CD1c-positive myeloid dendritic cell (primary cell): Measurements from ENCODE around the gene BTBD2.
A peak's percentile ranks its signal among the peaks of the same experiment; 100 is the strongest.
"Not testable (repeated sequence)": the region's sequence is repeated elsewhere in the genome, so short reads cannot be mapped to it uniquely, and the experiment has no call there.

Experiments
- DNase-seq: peaks from one replicate; pipeline ENCODE4 v3.0.0-alpha.2; 2016; ENCODE audit errors: extremely low spot score

The BTBD2 gene

GRCh38 chr19:2039959-2040646, 24.6 kb upstream of the BTBD2 start:
- DNase-seq: no peak

- DNase-seq: no peak
These were observed 23.8 kb upstream of the BTBD2 start for GRCh38 chr19:2039089-2039958.

- DNase-seq: no peak
These were observed 23.0 kb upstream of the BTBD2 start for GRCh38 chr19:2038284-2039088.

DNA sequence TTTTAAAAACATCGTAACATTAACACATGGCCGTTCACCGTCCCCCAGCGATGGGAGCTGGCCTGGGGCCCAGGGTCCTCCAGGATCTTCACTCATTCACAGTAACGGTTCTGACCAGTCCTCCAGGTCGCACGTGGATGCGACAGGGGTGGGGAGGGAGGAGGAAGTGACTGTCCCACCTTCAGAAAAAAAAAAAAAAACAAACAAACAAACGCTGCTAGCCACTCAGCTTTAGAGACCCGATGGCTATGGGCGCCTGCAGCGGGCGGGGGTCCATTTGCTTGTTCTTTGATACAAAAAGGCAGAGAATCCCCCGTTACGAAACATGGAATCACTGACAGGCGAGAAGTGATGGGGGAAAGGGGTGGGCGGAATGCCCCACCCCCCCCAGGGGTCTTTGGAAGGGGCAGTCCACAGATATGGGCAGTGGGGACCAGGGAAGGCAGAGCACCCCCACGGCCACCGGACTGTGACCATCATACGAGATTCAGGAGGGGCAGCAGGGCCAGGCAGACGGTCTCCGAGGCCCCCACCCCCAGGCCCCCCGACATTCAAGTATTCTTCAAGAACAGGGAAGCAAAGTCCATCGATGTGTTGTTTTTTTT, 22.2 kb upstream of the BTBD2 start:
- no peak for DNase-seq

- no peak for DNase-seq
These were observed 20.9 kb upstream of the BTBD2 start for GRCh38 chr19:2036424-2036823.

GRCh38 chr19:2035590-2035991, 20.1 kb upstream of the BTBD2 start:
- no peak for DNase-seq

DNA sequence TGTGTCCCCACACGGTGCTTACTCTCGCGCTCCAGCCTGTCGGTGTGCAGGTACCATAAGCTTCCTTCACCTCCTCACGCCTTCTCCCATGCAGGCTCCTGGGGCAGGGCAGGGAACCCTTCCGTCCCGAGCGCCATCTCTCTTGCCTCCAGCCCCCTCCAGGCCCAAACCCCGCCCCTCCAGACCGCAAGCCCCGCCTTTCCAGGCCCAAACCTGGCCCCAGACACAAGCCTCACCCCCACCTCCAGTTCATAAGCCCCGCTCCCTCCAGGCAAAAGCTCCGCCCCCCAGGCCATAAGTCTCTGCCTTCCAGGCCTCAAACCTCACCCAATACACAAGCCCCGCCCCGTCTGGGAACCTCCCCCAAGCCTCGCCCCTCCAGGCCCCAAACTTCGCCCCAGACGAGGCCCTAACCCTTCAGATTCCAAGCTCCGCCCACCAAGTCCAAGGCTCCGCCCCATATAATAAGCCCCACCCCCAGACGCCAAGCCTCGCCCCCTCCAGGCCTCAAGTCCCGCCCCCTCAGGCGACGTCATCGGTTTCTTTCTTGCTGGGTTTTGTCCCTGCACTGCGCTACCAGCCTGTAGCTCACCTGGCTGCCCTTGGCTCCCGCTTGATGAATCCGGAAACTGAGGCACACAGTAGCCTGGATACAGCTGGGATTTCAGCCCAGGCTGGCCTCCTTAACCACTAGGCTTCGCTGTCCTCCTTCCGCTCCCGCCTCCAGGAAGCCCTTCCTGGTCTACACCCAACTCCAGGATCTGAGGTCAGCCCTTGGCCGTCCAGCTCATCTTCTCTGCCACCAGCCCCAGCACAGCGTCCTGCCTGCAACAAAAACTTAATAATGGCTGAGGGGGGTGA, 19.4 kb upstream of the BTBD2 start:
- peak; percentile 82 for DNase-seq

- DNase-seq: not testable (repeated sequence)
These were observed 18.7 kb upstream of the BTBD2 start for GRCh38 chr19:2034253-2034652.

DNA sequence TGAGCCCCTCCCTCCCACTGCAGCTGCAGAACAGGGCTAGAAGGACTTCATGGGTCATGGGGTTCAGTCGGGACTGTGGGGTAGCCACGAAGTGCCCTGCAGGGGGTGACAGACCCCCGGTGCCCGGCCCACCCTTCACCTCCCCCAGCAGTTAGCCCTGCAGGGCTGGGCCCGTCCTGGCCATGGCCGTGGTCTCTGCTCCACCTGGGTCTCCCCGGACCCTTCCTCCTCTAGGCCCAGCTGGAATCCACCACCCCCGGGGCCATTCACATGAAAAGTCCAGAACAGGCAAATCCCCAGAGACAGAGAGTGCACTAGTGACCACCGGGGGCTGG, 18.3 kb upstream of the BTBD2 start:
- DNase-seq: no peak

DNA sequence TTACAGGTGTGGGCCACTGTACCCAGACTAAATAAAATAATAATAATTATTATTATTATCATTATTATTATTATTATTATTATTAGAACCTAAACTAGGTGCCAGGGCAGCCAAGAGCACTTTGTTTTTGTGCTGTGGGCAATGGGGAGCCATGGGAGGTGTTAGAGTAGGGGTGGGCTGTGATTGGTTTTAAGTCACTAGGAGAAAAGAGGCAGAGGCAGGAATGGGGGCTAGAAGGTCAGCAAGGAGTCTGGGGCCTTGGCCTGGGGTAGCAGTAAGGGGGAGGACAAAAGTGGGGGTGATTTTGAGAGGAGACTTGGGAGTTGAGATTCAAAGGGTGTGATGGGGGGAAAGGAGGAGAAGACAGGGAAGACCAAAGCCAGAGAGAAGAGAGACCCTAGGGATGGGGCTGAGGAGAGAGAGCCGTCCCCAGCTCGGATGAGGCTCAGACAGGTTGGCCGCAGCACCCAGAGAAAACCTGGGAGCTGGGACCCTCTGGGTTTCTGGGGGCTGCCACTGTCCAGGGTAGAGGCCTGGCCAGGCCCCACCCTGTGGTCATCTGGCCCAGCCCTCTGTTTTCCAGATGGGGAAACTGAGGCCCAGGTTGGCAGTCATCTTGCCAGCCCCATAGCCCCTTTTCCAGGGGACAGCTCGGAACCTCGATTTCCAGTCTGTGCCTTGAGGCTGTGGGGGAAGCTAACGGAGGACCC, 17.8 kb upstream of the BTBD2 start:
- DNase-seq: no peak

DNA sequence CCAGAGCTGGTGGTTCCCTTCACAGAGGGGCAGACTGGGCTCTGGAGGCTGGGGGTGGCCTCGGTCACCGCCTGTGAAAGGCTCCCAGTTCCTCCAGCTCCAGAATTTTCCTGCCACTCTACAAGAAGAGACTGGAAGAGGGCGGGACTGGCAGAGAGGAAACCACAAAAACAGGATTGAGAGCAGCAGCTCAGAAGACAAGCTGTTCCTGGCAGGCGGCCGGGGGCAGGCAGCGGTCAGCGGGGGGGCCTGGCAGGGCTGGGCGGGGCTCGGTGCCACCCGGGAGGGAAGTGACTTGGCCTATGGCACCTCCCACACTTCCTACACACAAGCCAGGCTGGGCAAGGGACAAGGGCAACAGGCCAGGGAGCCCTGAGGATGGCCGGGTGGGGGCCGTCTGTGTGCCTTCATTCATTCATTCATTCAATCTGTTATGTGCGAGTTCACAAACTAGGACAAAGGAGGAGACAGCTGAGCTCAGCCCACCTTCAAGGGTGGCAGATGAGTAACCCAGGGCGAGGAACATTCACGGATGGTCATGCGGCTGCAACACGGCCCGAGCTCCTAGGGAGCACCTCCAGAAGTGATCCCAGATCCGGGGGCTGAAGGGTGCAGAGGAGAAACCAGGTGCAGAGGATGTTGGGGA, 16.9 kb upstream of the BTBD2 start:
- peak; percentile 92 for DNase-seq

GRCh38 chr19:2027361-2027760, 11.8 kb upstream of the BTBD2 start:
- DNase-seq: no peak

- no peak for DNase-seq
These were observed 11.3 kb upstream of the BTBD2 start for GRCh38 chr19:2026770-2027169.

DNA sequence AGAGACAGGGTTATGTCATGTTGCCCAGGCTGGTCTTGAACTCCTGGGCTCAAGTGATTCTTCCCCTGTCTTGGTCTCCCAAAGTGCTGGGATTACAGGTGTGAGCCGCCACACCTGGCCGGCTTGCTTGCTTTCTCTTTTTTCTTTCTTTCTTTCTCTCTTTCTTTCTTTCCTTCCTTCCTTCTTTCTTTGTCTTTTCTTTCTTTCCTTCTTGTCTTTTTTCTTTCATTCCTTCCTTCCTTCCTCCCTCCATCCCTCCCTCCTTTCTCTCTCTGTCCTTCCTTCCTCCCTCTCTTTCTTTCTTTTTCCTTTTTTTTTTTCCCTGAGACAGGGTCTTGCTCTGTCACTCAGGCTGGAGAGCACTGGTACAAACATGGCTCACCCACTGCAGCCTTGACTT, 6.8 kb upstream of the BTBD2 start:
- no peak for DNase-seq

DNA sequence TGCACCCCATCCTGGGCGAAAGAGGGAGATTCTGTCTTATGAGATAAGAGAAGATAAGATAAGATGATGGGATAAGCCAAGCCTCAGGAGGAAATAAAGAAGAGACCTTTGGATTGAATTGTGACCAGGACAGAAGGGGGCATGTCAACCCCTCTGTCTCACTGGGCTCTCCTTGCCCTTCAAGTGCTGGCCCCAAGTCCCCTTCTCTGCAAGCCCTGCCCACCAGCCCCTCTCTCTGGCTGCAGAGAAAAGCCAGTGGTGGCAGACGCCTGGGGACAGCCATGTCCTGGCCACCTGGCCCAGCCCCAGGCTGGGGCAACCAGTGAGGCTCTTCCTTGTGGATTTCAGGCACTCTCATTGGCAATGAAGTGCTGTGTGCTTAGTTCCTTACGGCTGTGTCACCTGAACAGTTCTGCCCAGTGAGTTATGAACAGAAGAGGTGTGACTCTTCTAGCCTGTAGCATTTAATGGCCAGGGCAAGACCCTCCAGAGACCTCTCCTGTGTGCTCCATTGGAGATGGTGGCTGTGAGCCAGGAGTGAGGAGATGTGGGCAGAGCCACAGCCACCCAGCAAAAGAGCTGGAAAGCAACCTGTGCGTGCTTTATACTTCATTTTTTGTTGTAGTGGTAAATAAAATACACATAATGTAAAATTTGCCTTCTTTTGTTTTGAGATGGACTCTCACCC, 6.1 kb upstream of the BTBD2 start:
- DNase-seq: no peak

GRCh38 chr19:2018752-2019151, 3.2 kb upstream of the BTBD2 start:
- DNase-seq: no peak

DNA sequence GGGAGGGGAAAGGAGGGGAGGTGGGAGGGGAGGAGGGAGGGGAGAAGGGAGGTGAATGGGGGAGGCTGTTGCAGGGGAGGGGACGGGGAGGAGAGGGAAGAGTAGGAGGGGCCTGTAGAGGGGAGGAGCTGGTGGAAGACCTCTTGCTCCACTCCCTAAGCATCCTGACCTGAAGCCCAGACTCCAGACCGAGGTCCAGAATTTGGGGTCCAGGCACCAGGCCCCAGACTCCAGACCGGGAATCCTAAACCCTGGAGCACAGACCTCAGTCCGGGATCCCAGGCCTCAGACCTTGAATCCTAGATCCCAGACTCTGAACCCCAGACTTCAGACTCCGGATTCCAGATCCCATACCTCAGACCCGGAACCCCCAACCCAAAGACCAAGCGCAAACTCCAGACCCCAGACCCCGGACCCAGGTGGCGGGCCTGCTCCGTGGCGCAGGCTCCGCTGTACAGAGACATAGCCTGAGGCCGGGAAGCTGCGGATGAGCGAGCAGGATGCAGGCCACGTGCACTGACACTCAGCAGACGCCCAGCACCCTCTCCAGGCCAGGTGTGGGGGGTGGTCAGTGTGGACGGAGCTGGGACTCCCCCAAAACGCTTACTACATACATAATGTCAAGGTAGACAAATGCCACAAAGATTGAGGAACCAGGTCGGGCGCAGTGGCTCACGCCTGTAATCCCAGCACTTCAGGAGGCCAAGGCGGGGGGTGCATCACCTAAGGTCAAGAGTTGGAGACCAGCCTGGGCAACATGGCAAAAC, 710 bp upstream of the BTBD2 start:
- peak; percentile 39 for DNase-seq

- peak; percentile 28 for DNase-seq
These were observed 545 bp downstream of the BTBD2 start for GRCh38 chr19:2014731-2015607.
